IMR-90 (cell line): ENCODE data around the gene LYPD6B. TPM values are rescaled to one million over a fixed set of nuclear protein-coding genes. Genes with fewer than 3 reads are reported as not detected.

ENCODE experiments used
- ATAC-seq: fragments of 200-7000 bp; cut with Tn5 transposase; 2 replicates; pipeline ENCODE4 v1.9.1; 2020; ENCODE audit warnings: low read depth, mild to moderate bottlenecking, moderate library complexity
- BruUV-seq: library from RNA; stranded (reverse); fragments of 400-500 nt; replicated peaks from 2 replicates; lab custom pipeline; 2021; lab: Mats Ljungman, UMichigan
- CTCF ChIA-PET: fragments of 300-600 bp; formaldehyde crosslinking; extraction: SDS; loops from one replicate; lab custom pipeline; 2021; ENCODE audit warnings: antibody characterized with exemption; lab: Yijun Ruan, JAX
- POLR2A ChIA-PET: fragments of 300-600 bp; sonication (Branson Sonifier 250); formaldehyde crosslinking; loops from one replicate; lab custom pipeline; 2022; ENCODE audit warnings: antibody characterized with exemption; ENCODE audit not compliant: unreplicated experiment; lab: Charles Lee
- DNase-seq: peaks from one replicate; pipeline ENCODE4 v3.0.0; 2013
- H2AFZ ChIP-seq: replicated peaks from 2 replicates; pipeline ENCODE3; 2013; ENCODE audit warnings: low read length, mild to moderate bottlenecking; ENCODE audit not compliant: poor library complexity
- H2AK5ac ChIP-seq: 2 replicates; pipeline ENCODE4 v1.6.1; 2013; ENCODE audit warnings: low read depth, low read length, inconsistent platforms
- H2AK9ac ChIP-seq: replicated peaks from 2 replicates; pipeline ENCODE3; 2013; ENCODE audit warnings: mild to moderate bottlenecking, low read depth, low read length, moderate library complexity; ENCODE audit not compliant: poor library complexity
- H2BK120ac ChIP-seq: 2 replicates; pipeline ENCODE4 v1.6.1; 2013; ENCODE audit warnings: low read depth, low read length, inconsistent platforms
- H2BK15ac ChIP-seq: 3 replicates; pipeline ENCODE4 v1.6.1; 2013; ENCODE audit warnings: low read depth, low read length, inconsistent platforms
- H2BK20ac ChIP-seq: 2 replicates; pipeline ENCODE4 v1.6.1; 2013; ENCODE audit warnings: low read depth, mild to moderate bottlenecking, inconsistent platforms, low read length, moderate library complexity
- H2BK5ac ChIP-seq: 2 replicates; pipeline ENCODE4 v1.6.1; 2013; ENCODE audit warnings: mild to moderate bottlenecking, low read depth, low read length, inconsistent platforms; ENCODE audit not compliant: poor library complexity, severe bottlenecking
- H3K14ac ChIP-seq: replicated peaks from 2 replicates; pipeline ENCODE4 v1.6.1; 2013; ENCODE audit warnings: low read depth, low read length, inconsistent platforms
- H3K18ac ChIP-seq: 2 replicates; pipeline ENCODE4 v1.6.1; 2013; ENCODE audit warnings: low read depth, low read length, control low read depth
- H3K23ac ChIP-seq: 2 replicates; pipeline ENCODE4 v1.6.1; 2013; ENCODE audit warnings: low read depth, low read length, inconsistent platforms
- H3K27ac ChIP-seq: 2 replicates; pipeline ENCODE4 v1.5.1; 2013; ENCODE audit warnings: mild to moderate bottlenecking, control low read depth, low read length; ENCODE audit not compliant: insufficient read depth
- H3K27me3 ChIP-seq: 2 replicates; pipeline ENCODE4 v1.6.1; 2013; ENCODE audit warnings: low read length; ENCODE audit not compliant: control insufficient read depth, insufficient read depth
- H3K36me3 ChIP-seq: 2 replicates; pipeline ENCODE4 v1.6.1; 2013; ENCODE audit warnings: low read length, mixed read lengths; ENCODE audit not compliant: control insufficient read depth, insufficient read depth
- H3K4ac ChIP-seq: 2 replicates; pipeline ENCODE4 v1.6.1; 2013; ENCODE audit warnings: low read depth, low read length, inconsistent platforms
- H3K4me1 ChIP-seq: 2 replicates; pipeline ENCODE4 v1.6.1; 2013; ENCODE audit warnings: low read length, mixed read lengths; ENCODE audit not compliant: control insufficient read depth, insufficient read depth
- H3K4me2 ChIP-seq: 2 replicates; pipeline ENCODE4 v1.6.1; 2013; ENCODE audit warnings: low read depth, mild to moderate bottlenecking, control low read depth, low read length, moderate library complexity
- H3K4me3 ChIP-seq: 2 replicates; pipeline ENCODE4 v1.5.1; 2013; ENCODE audit warnings: low read depth, mild to moderate bottlenecking, control low read depth, low read length, moderate library complexity; ENCODE audit not compliant: insufficient read depth
- H3K56ac ChIP-seq: 2 replicates; pipeline ENCODE4 v1.6.1; 2013; ENCODE audit warnings: low read length, inconsistent platforms; ENCODE audit not compliant: insufficient read depth; ENCODE audit errors: extremely low read depth
- H3K79me1 ChIP-seq, 2 experiments: 2 replicates each; pipeline ENCODE4 v1.6.1; 2013; ENCODE audit warnings: low read length in 2 of 2, inconsistent platforms in 1 of 2, low read depth in 1 of 2
- H3K9ac ChIP-seq: 2 replicates; pipeline ENCODE4 v1.6.1; 2013; ENCODE audit warnings: low read depth, low read length, control low read depth
- H3K9me1 ChIP-seq: 2 replicates; pipeline ENCODE4 v1.6.1; 2013; ENCODE audit warnings: low read length, inconsistent platforms; ENCODE audit not compliant: insufficient read depth
- H3K9me3 ChIP-seq: 2 replicates; pipeline ENCODE4 v1.6.1; 2013; ENCODE audit warnings: low read length; ENCODE audit not compliant: control insufficient read depth, insufficient read depth
- H4K20me1 ChIP-seq: 2 replicates; pipeline ENCODE4 v1.6.1; 2013; ENCODE audit warnings: low read length, inconsistent platforms; ENCODE audit not compliant: insufficient read depth
- H4K5ac ChIP-seq: 2 replicates; pipeline ENCODE4 v1.6.1; 2013; ENCODE audit warnings: mild to moderate bottlenecking, low read depth, low read length, control low read depth
- H4K8ac ChIP-seq, 2 experiments: 2 replicates each; pipeline ENCODE4 v1.6.1; 2013; ENCODE audit warnings: low read depth in 2 of 2, low read length in 2 of 2, control low read depth in 1 of 2, inconsistent platforms in 1 of 2
- H4K91ac ChIP-seq: 2 replicates; pipeline ENCODE4 v1.6.1; 2013; ENCODE audit warnings: low read depth, low read length, inconsistent platforms; ENCODE audit not compliant: insufficient read depth
- BHLHE40 ChIP-seq: fragments of 150-350 bp; IDR thresholded peaks from 2 replicates; pipeline ENCODE4 v1.6.1; 2016; ENCODE audit warnings: mild to moderate bottlenecking, low read depth, low read length
- CHD1 ChIP-seq: IDR thresholded peaks from 2 replicates; pipeline ENCODE4 v1.6.1; 2012; ENCODE audit warnings: low read depth, low read length, improper control_type of control experiment
- FOS ChIP-seq: fragments of 150-350 bp; IDR thresholded peaks from 2 replicates; pipeline ENCODE4 v1.6.1; 2016; ENCODE audit warnings: low read depth, low read length
- MAFK ChIP-seq: IDR thresholded peaks from 2 replicates; pipeline ENCODE4 v1.6.1; 2012; ENCODE audit warnings: low read depth, low read length, improper control_type of control experiment
- MXI1 ChIP-seq: IDR thresholded peaks from 2 replicates; pipeline ENCODE4 v1.6.1; 2012; ENCODE audit warnings: low read depth, mild to moderate bottlenecking, low read length, moderate library complexity, borderline replicate concordance
- RAD21 ChIP-seq: IDR thresholded peaks from 2 replicates; pipeline ENCODE4 v1.6.1; 2012; ENCODE audit warnings: low read length, improper control_type of control experiment
- RCOR1 ChIP-seq: IDR thresholded peaks from 2 replicates; pipeline ENCODE4 v1.6.1; 2012; ENCODE audit warnings: mild to moderate bottlenecking, low read length, improper control_type of control experiment; ENCODE audit not compliant: insufficient replicate concordance
- RFX5 ChIP-seq: IDR thresholded peaks from 2 replicates; pipeline ENCODE4 v1.8.0; 2012; ENCODE audit warnings: low read depth, mild to moderate bottlenecking, low read length, moderate library complexity
- SMC3 ChIP-seq: fragments of 150-350 bp; IDR thresholded peaks from 2 replicates; pipeline ENCODE4 v1.6.1; 2016; ENCODE audit warnings: low read depth, mild to moderate bottlenecking, antibody characterized with exemption, low read length, moderate library complexity
- WGBS, 2 experiments: methylation state at CpG; one replicate each; pipeline versions ENCODE4 v1.1.5 to v1.1.7; 2013; ENCODE audit warnings: missing lambda C conversion rate in 2 of 2; ENCODE audit not compliant: insufficient read length in 1 of 2; ENCODE audit errors: extremely low coverage in 2 of 2; 5-methylcytosine and 5-hydroxymethylcytosine counted together
- dilution Hi-C: fragments of 300-500 bp; cut with HindIII; formaldehyde crosslinking; loops from one replicate; pipeline ENCODE4 v1.14.3; 2018; ENCODE audit warnings: low sequenced_read_pairs; ENCODE audit not compliant: unreplicated experiment
- in situ Hi-C: fragments of 300-500 bp; cut with MboI; formaldehyde crosslinking; loops from 3 replicates; pipeline ENCODE4 v1.14.3; 2019; ENCODE audit warnings: low sequenced_read_pairs, inconsistent platforms, mixed read lengths
- intact Hi-C: fragments of 100-400 bp; cut with micrococcal nuclease; formaldehyde crosslinking; loops from 2 replicates; pipeline ENCODE4 v1.10.0; 2022
- polyA plus RNA-seq, 3 experiments: library from polyadenylated mRNA; depleted of rRNA; stranded (reverse); fragments of >200 nt; gene quantifications; 2 replicates each; pipeline ENCODE4 v1.2.3, GENCODE V29; 2012; ENCODE audit warnings: low replicate concordance in 1 of 3
- total RNA-seq: library from RNA; depleted of rRNA; stranded (reverse); fragments of >200 nt; gene quantifications from 2 replicates; pipeline ENCODE4 v1.2.3, GENCODE V29; 2012
- TF ChIP-seq, protein P1 (sequence below): fragments of 150-350 bp; IDR thresholded peaks from 2 replicates; pipeline ENCODE4 v1.6.1; 2016; ENCODE audit warnings: low read depth, mild to moderate bottlenecking, low read length, moderate library complexity, borderline replicate concordance

Gene LYPD6B
- total and polyA plus RNA-seq, 2 of the 4 experiments (the other 2 are of a cell fraction) = 0.05 TPM; not detected in 1

GRCh38 chr2:149185942-149186490 lies 147.5 kb downstream of the LYPD6B start:
- BruUV-seq = no TSS peak
- Histone ChIP-seq H4K5ac (no peak overlapping the region), H3K4ac (no peak overlapping the region), H3K4me3 (no peak overlapping the region), H2BK20ac (no peak overlapping the region), H3K9ac (no peak overlapping the region), H3K9me1 (no peaks in the 10 kb centered on the region), H4K8ac (no peak overlapping the region), H2AK9ac (no peak overlapping the region), H4K91ac (no peak overlapping the region), H2AFZ (no peak overlapping the region), H3K14ac (no peak overlapping the region), H3K56ac (no peak overlapping the region), H2AK5ac (no peak overlapping the region), H2BK120ac (no peak overlapping the region), H3K27ac (no peak overlapping the region), H3K18ac (no peak overlapping the region), H3K27me3 (no peaks in the 10 kb centered on the region), H3K36me3 (no peaks in the 10 kb centered on the region), H3K23ac (no peak overlapping the region), H3K4me2 (no peak overlapping the region), H2BK5ac (no peak overlapping the region), H3K79me1 (no peaks in the 10 kb centered on the region), H3K9me3 (no peaks in the 10 kb centered on the region), H4K20me1 (no peaks in the 10 kb centered on the region), H3K4me1 (no peaks in the 10 kb centered on the region), H2BK15ac (no peak overlapping the region)
- no CpG with 5 or more reads among the region's 5 CpGs for WGBS, 2 experiments
- ChIA-PET POLR2A (no interaction called here), CTCF (no interaction called here)
- dilution Hi-C loops (no loop called here), intact Hi-C loops (no loop called here), in situ Hi-C loops (no loop called here)
- ATAC-seq = no peak
- TF ChIP-seq CHD1 (no peak), FOS (no peak), SMC3 (no peak), BHLHE40 (no peak), RAD21 (no peak), RFX5 (no peak), MAFK (no peak), MXI1 (no peak), RCOR1 (no peak)
- TF ChIP-seq, protein P1, sequence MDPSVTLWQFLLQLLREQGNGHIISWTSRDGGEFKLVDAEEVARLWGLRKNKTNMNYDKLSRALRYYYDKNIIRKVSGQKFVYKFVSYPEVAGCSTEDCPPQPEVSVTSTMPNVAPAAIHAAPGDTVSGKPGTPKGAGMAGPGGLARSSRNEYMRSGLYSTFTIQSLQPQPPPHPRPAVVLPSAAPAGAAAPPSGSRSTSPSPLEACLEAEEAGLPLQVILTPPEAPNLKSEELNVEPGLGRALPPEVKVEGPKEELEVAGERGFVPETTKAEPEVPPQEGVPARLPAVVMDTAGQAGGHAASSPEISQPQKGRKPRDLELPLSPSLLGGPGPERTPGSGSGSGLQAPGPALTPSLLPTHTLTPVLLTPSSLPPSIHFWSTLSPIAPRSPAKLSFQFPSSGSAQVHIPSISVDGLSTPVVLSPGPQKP = no peak
- no peak for DNase-seq
